H1 (cell line): ENCODE results near the gene CD44.

Experiments
- EZH2 ChIP-seq: fragments of 200-600 bp; sonication (generic); IDR thresholded peaks from 2 replicates; pipeline ENCODE4 v1.7.1; 2012; ENCODE audit warnings: low read depth, mild to moderate bottlenecking, moderate library complexity, low read length, inconsistent platforms; ENCODE audit not compliant: severe bottlenecking
- POLR2A ChIP-seq, 2 experiments: IDR thresholded peaks; 1 replicate in 1 of 2; 2 replicates in 1 of 2; pipeline ENCODE4 v1.6.1; 2011; ENCODE audit warnings: low read depth in 2 of 2, low read length in 2 of 2, mild to moderate bottlenecking in 2 of 2; ENCODE audit errors: control extremely low read depth in 1 of 2
- POLR2AphosphoS5 ChIP-seq: IDR thresholded peaks from 2 replicates; pipeline ENCODE4 v1.6.1; 2011; ENCODE audit warnings: low read depth, low read length
- SP1 ChIP-seq: IDR thresholded peaks from 2 replicates; pipeline ENCODE4 v1.6.1; 2011; ENCODE audit warnings: low read depth, low read length
- TBP ChIP-seq: IDR thresholded peaks from 2 replicates; pipeline ENCODE4 v1.6.1; 2011; ENCODE audit warnings: low read depth, low read length, improper control_type of control experiment
- TF ChIP-seq, protein P1 (sequence below): IDR thresholded peaks from 2 replicates; pipeline ENCODE4 v1.6.1; 2012; ENCODE audit warnings: inconsistent platforms
- TF ChIP-seq, protein P2 (sequence below), 3 experiments: IDR thresholded peaks; 1 replicate in 2 of 3; 2 replicates in 1 of 3; pipeline versions ENCODE4 v1.5.1 to v1.6.1; 2011; ENCODE audit warnings: low read length in 3 of 3, mild to moderate bottlenecking in 3 of 3, inconsistent platforms in 2 of 3, low read depth in 1 of 3, moderate library complexity in 1 of 3; ENCODE audit not compliant: insufficient read depth in 1 of 3; ENCODE audit errors: control extremely low read depth in 1 of 3
- TF ChIP-seq, protein P3 (sequence below): IDR thresholded peaks from 2 replicates; pipeline ENCODE4 v1.6.1; 2012; ENCODE audit warnings: low read length, inconsistent platforms

DNA sequence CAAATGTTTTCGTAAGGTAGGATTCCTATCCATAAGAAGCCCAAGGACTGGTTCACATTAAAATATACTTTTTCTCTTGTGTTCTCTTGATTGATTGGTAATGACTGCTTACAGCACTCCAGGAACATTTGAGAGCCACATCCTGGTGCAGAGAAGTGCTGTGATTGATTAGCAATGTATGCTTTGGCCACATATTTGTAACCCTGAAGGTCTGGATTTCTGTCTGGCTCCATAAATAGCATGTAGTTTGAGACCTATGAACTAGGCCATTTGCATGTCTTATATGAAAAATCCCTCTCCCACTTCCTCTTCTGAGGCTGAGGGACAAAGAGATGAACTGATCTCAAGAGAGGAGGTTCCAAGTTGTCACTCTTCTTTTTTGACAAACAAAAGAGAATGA, 49.3 kb upstream of the CD44 start:
- TF ChIP-seq EZH2 (no peak), POLR2AphosphoS5 (no peak), SP1 (no peak), TBP (no peak), POLR2A (IDR thresholded peaks at IDR 0.05; ENCODE audit: control extremely low read depth in 1 of 2, low read depth in 2 of 2, low read length in 2 of 2) (no peak)
- TF ChIP-seq, protein P1, sequence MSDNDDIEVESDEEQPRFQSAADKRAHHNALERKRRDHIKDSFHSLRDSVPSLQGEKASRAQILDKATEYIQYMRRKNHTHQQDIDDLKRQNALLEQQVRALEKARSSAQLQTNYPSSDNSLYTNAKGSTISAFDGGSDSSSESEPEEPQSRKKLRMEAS, result no peak
- TF ChIP-seq, protein P2, sequence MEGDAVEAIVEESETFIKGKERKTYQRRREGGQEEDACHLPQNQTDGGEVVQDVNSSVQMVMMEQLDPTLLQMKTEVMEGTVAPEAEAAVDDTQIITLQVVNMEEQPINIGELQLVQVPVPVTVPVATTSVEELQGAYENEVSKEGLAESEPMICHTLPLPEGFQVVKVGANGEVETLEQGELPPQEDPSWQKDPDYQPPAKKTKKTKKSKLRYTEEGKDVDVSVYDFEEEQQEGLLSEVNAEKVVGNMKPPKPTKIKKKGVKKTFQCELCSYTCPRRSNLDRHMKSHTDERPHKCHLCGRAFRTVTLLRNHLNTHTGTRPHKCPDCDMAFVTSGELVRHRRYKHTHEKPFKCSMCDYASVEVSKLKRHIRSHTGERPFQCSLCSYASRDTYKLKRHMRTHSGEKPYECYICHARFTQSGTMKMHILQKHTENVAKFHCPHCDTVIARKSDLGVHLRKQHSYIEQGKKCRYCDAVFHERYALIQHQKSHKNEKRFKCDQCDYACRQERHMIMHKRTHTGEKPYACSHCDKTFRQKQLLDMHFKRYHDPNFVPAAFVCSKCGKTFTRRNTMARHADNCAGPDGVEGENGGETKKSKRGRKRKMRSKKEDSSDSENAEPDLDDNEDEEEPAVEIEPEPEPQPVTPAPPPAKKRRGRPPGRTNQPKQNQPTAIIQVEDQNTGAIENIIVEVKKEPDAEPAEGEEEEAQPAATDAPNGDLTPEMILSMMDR (IDR thresholded peaks at IDR 0.05; ENCODE audit: control extremely low read depth in 1 of 3, insufficient read depth in 1 of 3, low read depth in 1 of 3, low read length in 3 of 3), result no peak
- TF ChIP-seq, protein P3, sequence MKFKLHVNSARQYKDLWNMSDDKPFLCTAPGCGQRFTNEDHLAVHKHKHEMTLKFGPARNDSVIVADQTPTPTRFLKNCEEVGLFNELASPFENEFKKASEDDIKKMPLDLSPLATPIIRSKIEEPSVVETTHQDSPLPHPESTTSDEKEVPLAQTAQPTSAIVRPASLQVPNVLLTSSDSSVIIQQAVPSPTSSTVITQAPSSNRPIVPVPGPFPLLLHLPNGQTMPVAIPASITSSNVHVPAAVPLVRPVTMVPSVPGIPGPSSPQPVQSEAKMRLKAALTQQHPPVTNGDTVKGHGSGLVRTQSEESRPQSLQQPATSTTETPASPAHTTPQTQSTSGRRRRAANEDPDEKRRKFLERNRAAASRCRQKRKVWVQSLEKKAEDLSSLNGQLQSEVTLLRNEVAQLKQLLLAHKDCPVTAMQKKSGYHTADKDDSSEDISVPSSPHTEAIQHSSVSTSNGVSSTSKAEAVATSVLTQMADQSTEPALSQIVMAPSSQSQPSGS, result no peak
